GM12878 (cell line): ENCODE measurements around the gene BICDL2. TPM values are rescaled to one million over a fixed set of nuclear protein-coding genes. Genes with fewer than 3 reads are reported as not detected.

Experiments
- ATAC-seq: fragments of 200-7000 bp; cut with Tn5 transposase; 3 replicates; pipeline ENCODE4 v1.9.1; 2020; ENCODE audit warnings: mild to moderate bottlenecking, moderate library complexity
- BruUV-seq: library from RNA; stranded (reverse); fragments of 400-500 nt; replicated peaks from 2 replicates; lab custom pipeline; 2021; lab: Mats Ljungman, UMichigan
- CTCF ChIA-PET: fragments of 300-600 bp; sonication (Branson Sonifier 250); formaldehyde crosslinking; extraction: SDS; loops from one replicate; lab custom pipeline; 2021; ENCODE audit warnings: inconsistent platforms; lab: Yijun Ruan, JAX
- POLR2A ChIA-PET: fragments of 350-600 bp; formaldehyde crosslinking; extraction: SDS; loops from one replicate; lab custom pipeline; 2021; ENCODE audit warnings: inconsistent platforms; lab: Charles Lee
- RAD21 ChIA-PET: fragments of 300-600 bp; sonication (Branson Sonifier 250); formaldehyde crosslinking; loops from one replicate; lab custom pipeline; 2023; ENCODE audit warnings: antibody characterized with exemption; ENCODE audit not compliant: unreplicated experiment; lab: Charles Lee
- SMC1A ChIA-PET: fragments of 300-600 bp; sonication (Branson Sonifier 250); formaldehyde crosslinking; loops from one replicate; lab custom pipeline; 2023; ENCODE audit not compliant: unreplicated experiment, uncharacterized antibody; lab: Charles Lee
- DNase-seq: peaks from one replicate; pipeline ENCODE4 v3.0.0-alpha.2; 2011; ENCODE audit warnings: low read depth, low spot score
- FAIRE-seq: peaks from 3 replicates; lab custom pipeline; 2011; peaks lifted over from hg19 to GRCh38; lab: Jason Lieb, UNC
- H2AFZ ChIP-seq: 2 replicates; pipeline ENCODE4 v1.6.0; 2011; ENCODE audit warnings: low read depth, low read length, control low read depth; ENCODE audit not compliant: control insufficient read depth
- H3K27ac ChIP-seq: 2 replicates; pipeline ENCODE4 v1.5.1; 2011; ENCODE audit warnings: control low read depth; ENCODE audit not compliant: control insufficient read depth, insufficient read depth
- H3K27me3 ChIP-seq, 2 experiments: replicated peaks in 1 of 2; 2 replicates each; pipeline versions ENCODE4 v1.6.0 to v1.6.1; 2011; ENCODE audit warnings: low read length in 1 of 2; ENCODE audit not compliant: control insufficient read depth in 2 of 2, insufficient read depth in 2 of 2
- H3K36me3 ChIP-seq, 2 experiments: 2 replicates each; pipeline ENCODE4 v1.5.1; 2011; ENCODE audit warnings: low read length in 1 of 2; ENCODE audit not compliant: control insufficient read depth in 2 of 2, insufficient read depth in 2 of 2
- H3K4me1 ChIP-seq: 2 replicates; pipeline ENCODE4 v1.6.1; 2011; ENCODE audit warnings: mild to moderate bottlenecking, low read length, moderate library complexity, mixed read lengths; ENCODE audit not compliant: control insufficient read depth, insufficient read depth
- H3K4me2 ChIP-seq: 2 replicates; pipeline ENCODE4 v1.6.0; 2011; ENCODE audit warnings: control low read depth; ENCODE audit not compliant: control insufficient read depth, insufficient read depth
- H3K4me3 ChIP-seq: fragments of 200-600 bp; sonication (generic); 2 replicates; pipeline ENCODE4 v1.5.1; 2016
- H3K79me2 ChIP-seq: 2 replicates; pipeline ENCODE4 v1.6.0; 2011; ENCODE audit warnings: low read length; ENCODE audit not compliant: control insufficient read depth, insufficient read depth
- H3K9ac ChIP-seq: 2 replicates; pipeline ENCODE4 v1.8.0; 2011; ENCODE audit warnings: low read length, control low read depth, mixed read lengths; ENCODE audit not compliant: control insufficient read depth, insufficient read depth
- H3K9me3 ChIP-seq: replicated peaks from 3 replicates; pipeline ENCODE4 v1.5.1; 2011; ENCODE audit warnings: mild to moderate bottlenecking, low read length; ENCODE audit not compliant: control insufficient read depth, insufficient read depth
- H4K20me1 ChIP-seq: 2 replicates; pipeline ENCODE4 v1.6.0; 2011; ENCODE audit not compliant: control insufficient read depth, insufficient read depth
- RAD51 ChIP-seq: fragments of 450-650 bp; IDR thresholded peaks from 2 replicates; pipeline ENCODE4 v1.6.1; 2016; ENCODE audit warnings: moderate library complexity, mild to moderate bottlenecking, inconsistent platforms
- WGBS: methylation state at CpG from one replicate; pipeline ENCODE4 v1.1.6; 2016; ENCODE audit warnings: low lambda C conversion rate; ENCODE audit not compliant: insufficient replicate concordance, insufficient coverage; ENCODE audit errors: missing lambda C conversion rate; 5-methylcytosine and 5-hydroxymethylcytosine counted together
- in situ Hi-C: fragments of 300-500 bp; cut with MboI; formaldehyde crosslinking; loops from 9 replicates; pipeline ENCODE4 v1.14.3; 2018; ENCODE audit warnings: mixed read lengths
- intact Hi-C: fragments of 100-400 bp; cut with micrococcal nuclease; formaldehyde crosslinking; loops from one replicate; pipeline ENCODE4 v1.14.2; 2022; ENCODE audit not compliant: unreplicated experiment
- polyA plus RNA-seq, 11 experiments: library from polyadenylated mRNA; depleted of rRNA in 4 of 11; unstranded in 6 of 11; stranded (reverse) in 5 of 11; fragments of >200 nt; fragmentation: Nextera tagmentation in 4 of 11; fragmentation: Illumina TruSeq in 1 of 11; extraction: Ambion mirVana in 4 of 11; extraction: Trizol in 1 of 11; gene quantifications; 1 replicate in 1 of 11; 2 replicates in 10 of 11; pipeline versions ENCODE4 v1.2.1 to v1.2.3, GENCODE V29; 2011 to 2016; ENCODE audit warnings: inconsistent platforms in 2 of 11, missing spikeins in 2 of 11, low read depth in 1 of 11
- total RNA-seq, 4 experiments: library from RNA; depleted of rRNA in 3 of 4; stranded (reverse); fragments of >200 nt in 3 of 4; fragmentation: Illumina TruSeq in 1 of 4; extraction: Trizol in 1 of 4; gene quantifications; 2 replicates each; pipeline versions ENCODE4 v1.2.1 to v1.2.3, GENCODE V29; 2013 to 2021
- TF ChIP-seq, protein P1 (sequence below): fragments of 450-650 bp; IDR thresholded peaks from 2 replicates; pipeline ENCODE4 v1.6.1; 2018; ENCODE audit warnings: borderline replicate concordance, mild to moderate bottlenecking; ENCODE audit not compliant: partially characterized antibody

BICDL2 gene
- total and polyA plus RNA-seq, 10 of the 15 experiments (the other 5 are each of a cell fraction or from before 2014, with no cell fraction given) = not detected

DNA sequence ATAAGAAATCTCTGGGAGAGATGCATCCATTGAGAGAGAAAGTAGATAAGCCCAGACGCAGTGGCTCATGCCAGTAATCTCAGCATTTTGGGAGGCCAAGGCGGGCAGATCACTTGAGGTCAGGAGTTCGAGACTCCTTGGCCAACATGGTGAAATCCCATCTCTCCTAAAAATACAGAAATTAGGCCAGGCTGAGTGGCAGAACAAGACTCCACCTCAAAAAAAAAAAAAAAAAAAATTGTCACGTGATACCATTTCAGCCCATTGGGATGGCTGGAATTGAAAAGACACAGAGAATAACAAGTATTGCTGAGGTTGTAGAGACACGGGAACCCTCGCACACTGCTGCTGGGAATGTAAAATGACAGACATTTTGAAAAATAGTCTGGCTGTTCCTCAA, 25.8 kb upstream of the BICDL2 start:
- H3K79me2 ChIP-seq = peaks cover 22% of the 10 kb centered on the region
- SMC1A ChIA-PET = interaction anchor here (1.2 to 6.1 kb wide), 3 partner anchors 14 to 72 kb away, joined by 4 to 52 read pairs (median 26); partner anchors contain the start of gene ZNF213
- POLR2A ChIA-PET = interaction anchor here (1.1 to 1.4 kb wide), 2 partner anchors 12 to 37 kb away, joined by 3 to 4 read pairs; partner anchors contain the start of gene ZSCAN10
- CTCF ChIA-PET = interaction anchor here (1.8 to 9.5 kb wide), 3 partner anchors 14 to 70 kb away, joined by 9 to 174 read pairs (median 39); no protein-coding TSS in a partner anchor
- BruUV-seq = no TSS peak
- H4K20me1 ChIP-seq = no peaks in the 10 kb centered on the region
- no peak overlapping the region for H3K4me2 ChIP-seq
- RAD21 ChIA-PET = interaction anchor here (1.9 to 3.9 kb wide), 2 partner anchors 35 to 66 kb away, joined by 8 to 23 read pairs; no protein-coding TSS in a partner anchor
- ATAC-seq = no peak
- no peaks in the 10 kb centered on the region for H3K36me3 ChIP-seq
- H3K4me1 ChIP-seq = peaks cover 23% of the 10 kb centered on the region
- no peaks in the 10 kb centered on the region; the same call in 2 of the 3 replicates for H3K9me3 ChIP-seq
- no peak overlapping the region for H3K27ac ChIP-seq
- no peak overlapping the region for H3K4me3 ChIP-seq
- WGBS = 63% methylated on average over 6 of the region's 6 CpGs
- DNase-seq = no peak
- intact Hi-C loops (no loop called here), in situ Hi-C loops (loop anchor here (5.0 kb wide), 2 partner anchors 35 to 65 kb away; partner anchors contain the start of gene ZSCAN10)
- H2AFZ ChIP-seq = no peak overlapping the region
- H3K9ac ChIP-seq = no peak overlapping the region
- peak; percentile 63; the same call in 1 of the 2 replicates for TF ChIP-seq RAD51
- TF ChIP-seq, protein P1, sequence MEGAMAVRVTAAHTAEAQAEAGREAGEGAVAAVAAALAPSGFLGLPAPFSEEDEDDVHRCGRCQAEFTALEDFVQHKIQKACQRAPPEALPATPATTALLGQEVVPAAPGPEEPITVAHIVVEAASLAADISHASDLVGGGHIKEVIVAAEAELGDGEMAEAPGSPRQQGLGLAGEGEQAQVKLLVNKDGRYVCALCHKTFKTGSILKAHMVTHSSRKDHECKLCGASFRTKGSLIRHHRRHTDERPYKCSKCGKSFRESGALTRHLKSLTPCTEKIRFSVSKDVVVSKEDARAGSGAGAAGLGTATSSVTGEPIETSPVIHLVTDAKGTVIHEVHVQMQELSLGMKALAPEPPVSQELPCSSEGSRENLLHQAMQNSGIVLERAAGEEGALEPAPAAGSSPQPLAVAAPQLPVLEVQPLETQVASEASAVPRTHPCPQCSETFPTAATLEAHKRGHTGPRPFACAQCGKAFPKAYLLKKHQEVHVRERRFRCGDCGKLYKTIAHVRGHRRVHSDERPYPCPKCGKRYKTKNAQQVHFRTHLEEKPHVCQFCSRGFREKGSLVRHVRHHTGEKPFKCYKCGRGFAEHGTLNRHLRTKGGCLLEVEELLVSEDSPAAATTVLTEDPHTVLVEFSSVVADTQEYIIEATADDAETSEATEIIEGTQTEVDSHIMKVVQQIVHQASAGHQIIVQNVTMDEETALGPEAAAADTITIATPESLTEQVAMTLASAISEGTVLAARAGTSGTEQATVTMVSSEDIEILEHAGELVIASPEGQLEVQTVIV = no peak
- H3K27me3 ChIP-seq = no peaks in the 10 kb centered on the region
- FAIRE-seq = no peak
